Gastrocnemius medialis (tissue), 4 donors: ENCODE results near the gene PRELID1.

ENCODE experiments used
- CTCF ChIP-seq, 5 experiments: fragments of 450-650 bp in 3 of 5; fragments of 200-600 bp in 2 of 5; sonication (generic) in 2 of 5; IDR thresholded peaks in 4 of 5; conservative IDR thresholded peaks in 1 of 5; 1 replicate in 4 of 5; 2 replicates in 1 of 5; pipeline ENCODE4 v1.5.1; 2016 to 2019; ENCODE audit warnings: antibody characterized with exemption in 5 of 5, mild to moderate bottlenecking in 3 of 5, moderate library complexity in 3 of 5
- POLR2A ChIP-seq, 2 donors: fragments of 450-650 bp; IDR thresholded peaks; one replicate each; pipeline ENCODE4 v1.6.1; 2017; ENCODE audit warnings: antibody characterized with exemption in 2 of 2, mild to moderate bottlenecking in 2 of 2, moderate library complexity in 2 of 2

- TF ChIP-seq CTCF (IDR thresholded peaks at IDR 0.05 in 4 of 5, conservative IDR thresholded peaks at IDR 0.05 in 1 of 5), result no peak
- no peak for TF ChIP-seq POLR2A (IDR thresholded peaks at IDR 0.05)
Measured at GRCh38 chr5:177355162-177355867, 51.7 kb downstream of the PRELID1 start.
